Activated CD4-positive, alpha-beta T cell treated with anti-CD3 and anti-CD28 coated beads, Interleukin-10, Interleukin-2, amounts not matched to agents 100 ng/mL and 50 ng/mL, durations not matched to agents 16 hours and 8 hours (primary cell): ENCODE measurements around the gene GHR.
"Not testable (repeated sequence)": the region's sequence is repeated elsewhere in the genome, so short reads cannot be mapped to it uniquely, and the experiment has no call there.

Experiments used
- DNase-seq: peaks from one replicate; pipeline ENCODE4 v3.0.0-alpha.2; 2020

Gene GHR

GRCh38 chr5:42654645-42655044 lies 231.4 kb downstream of the GHR start:
- DNase-seq, result no peak

- no peak for DNase-seq
Measured at GRCh38 chr5:42655982-42656650, 232.9 kb downstream of the GHR start.

GRCh38 chr5:42656651-42657015 lies 233.4 kb downstream of the GHR start:
- no peak for DNase-seq

GRCh38 chr5:42659869-42660268 lies 236.6 kb downstream of the GHR start:
- not testable (repeated sequence) for DNase-seq

DNA sequence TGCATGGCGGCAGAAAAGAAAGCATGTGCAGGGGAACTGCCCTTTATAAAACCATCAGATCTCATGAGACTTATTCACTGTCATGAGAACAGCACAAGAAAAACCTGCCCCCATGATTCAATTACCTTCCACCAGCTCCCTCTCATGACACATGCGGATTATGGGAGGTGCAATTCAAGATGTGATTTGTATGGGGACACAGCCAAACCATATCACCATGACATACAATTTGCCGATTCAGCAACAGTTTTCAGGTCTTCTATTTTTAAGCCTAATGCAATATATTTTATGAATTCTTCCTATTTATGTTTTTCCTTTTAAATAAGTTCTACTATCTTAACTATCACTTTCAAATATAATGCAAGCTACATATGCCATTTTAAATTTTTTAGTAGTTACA lies 242.6 kb downstream of the GHR start:
- DNase-seq, result no peak

DNA sequence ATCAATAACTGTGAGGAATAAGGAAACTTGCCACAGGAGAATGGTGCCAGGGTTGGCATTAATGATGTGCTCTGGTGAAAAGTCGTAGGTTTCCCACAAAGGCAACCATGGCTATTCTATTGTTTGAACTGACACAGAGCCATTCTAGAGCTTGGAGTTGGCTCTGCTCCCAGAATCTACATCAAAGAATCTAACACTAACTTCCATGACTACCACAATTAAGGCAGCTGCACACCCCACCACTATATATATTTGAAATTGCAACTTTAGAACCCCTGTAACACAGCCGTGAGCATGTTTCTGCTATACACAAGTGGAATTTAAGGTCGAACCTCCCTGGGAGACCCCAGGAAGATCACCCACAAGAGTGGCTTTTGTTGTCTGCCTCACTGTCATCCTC lies 243.6 kb downstream of the GHR start:
- no peak for DNase-seq

- no peak for DNase-seq
Measured at GRCh38 chr5:42668254-42668653, 245.0 kb downstream of the GHR start.

GRCh38 chr5:42672925-42673324 lies 249.7 kb downstream of the GHR start:
- DNase-seq, result no peak

DNA sequence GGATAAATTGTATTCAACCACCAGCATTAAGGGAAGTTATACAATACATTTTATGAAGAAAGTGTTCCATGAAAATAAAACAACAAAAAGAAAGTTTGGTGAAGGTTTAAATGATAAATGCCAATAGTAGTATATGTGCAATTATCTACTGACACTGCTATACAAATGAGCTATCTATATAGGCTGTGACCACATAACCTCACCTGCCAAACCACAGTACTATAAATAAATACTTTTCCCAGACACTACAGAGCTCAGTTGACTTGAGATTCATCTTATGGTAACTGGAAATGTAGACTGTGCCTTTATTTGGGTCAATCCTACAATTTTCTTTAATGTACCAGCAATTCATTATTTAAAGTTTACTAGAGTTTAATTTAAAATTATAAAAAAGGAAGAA lies 252.4 kb downstream of the GHR start:
- no peak for DNase-seq

- no peak for DNase-seq
Measured at GRCh38 chr5:42676362-42676761, 253.1 kb downstream of the GHR start.

DNA sequence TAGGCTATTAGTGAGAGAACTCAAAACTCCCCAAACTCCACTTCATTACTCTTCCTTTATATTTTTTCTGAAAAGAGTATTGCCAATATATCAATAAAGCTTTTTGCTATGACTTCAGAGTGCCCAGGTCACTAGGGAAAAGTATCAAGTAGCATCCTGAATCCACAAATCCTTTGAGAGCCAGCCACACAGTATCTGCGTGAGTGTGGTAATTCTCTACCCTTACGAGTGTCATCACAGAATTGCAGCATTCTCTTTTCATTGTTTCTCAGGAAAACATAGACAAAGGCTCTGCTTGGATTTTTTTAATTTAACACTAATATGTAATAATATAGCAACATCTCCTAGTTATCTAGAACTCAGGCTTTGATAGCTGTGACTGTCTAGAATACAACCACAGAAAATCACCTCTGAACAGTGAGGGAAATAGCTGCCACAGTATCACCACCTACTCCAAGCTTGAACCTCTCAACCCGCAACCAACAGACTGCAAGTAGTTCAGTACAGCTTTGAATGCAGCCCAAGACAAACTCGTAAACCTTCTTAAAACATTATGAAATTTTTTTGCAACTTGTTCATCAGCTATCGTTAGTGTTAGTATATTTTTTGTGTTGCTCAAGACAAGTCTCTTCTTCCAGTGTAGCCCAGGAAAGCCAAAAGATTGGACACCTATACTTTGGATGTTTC lies 254.1 kb downstream of the GHR start:
- no peak for DNase-seq

GRCh38 chr5:42680046-42680445 lies 256.8 kb downstream of the GHR start:
- no peak for DNase-seq

GRCh38 chr5:42685078-42685477 lies 261.8 kb downstream of the GHR start:
- DNase-seq, result not testable (repeated sequence)

DNA sequence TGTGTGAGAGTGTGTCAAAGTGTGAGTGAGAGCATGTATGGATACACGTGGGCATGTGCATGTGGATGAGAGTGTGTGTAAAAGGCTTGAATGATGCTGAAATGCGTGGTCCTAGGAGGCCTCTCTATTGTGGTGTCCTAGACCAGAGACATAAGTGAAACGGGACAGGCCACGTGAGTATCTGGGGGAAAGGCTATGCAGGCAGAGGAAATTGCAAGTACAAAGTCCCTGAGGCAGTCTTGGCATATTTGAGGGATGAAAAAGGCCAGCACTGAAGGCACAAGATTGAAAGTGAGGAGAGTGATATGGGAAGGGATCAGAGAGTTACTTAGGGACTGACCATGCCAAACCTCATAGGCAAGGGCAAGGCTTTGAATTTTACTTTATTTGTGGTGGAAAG lies 266.2 kb downstream of the GHR start:
- no peak for DNase-seq

GRCh38 chr5:42691413-42691937 lies 268.2 kb downstream of the GHR start:
- no peak for DNase-seq

GRCh38 chr5:42701351-42702059 lies 278.3 kb downstream of the GHR start:
- no peak for DNase-seq

DNA sequence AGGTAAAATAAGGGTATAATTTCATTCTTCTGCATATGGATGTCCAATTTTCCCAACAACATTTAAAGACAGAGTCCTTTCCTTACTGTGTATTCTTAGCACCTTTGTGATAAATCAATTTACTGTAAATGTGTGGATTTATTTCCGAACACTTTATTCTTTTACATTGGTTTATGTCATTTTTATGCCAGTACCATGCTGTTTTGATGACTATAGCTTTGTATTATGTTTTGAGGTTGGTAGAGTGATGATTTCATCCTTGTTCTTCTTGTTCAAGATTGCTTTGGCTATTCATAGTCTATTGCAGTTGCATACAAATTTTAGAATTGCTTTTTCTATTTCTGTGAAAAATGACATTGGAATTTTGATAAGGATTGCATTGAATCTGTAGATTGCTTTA lies 280.0 kb downstream of the GHR start:
- no peak for DNase-seq

- DNase-seq, result no peak
Measured at GRCh38 chr5:42715785-42716184, 292.5 kb downstream of the GHR start.

GRCh38 chr5:42718591-42718990 lies 295.4 kb downstream of the GHR start:
- peak; percentile 73 for DNase-seq

GRCh38 chr5:42719034-42719433 lies 295.8 kb downstream of the GHR start:
- no peak for DNase-seq

GRCh38 chr5:42720251-42720650 lies 297.0 kb downstream of the GHR start:
- DNase-seq, result peak; percentile 43

DNA sequence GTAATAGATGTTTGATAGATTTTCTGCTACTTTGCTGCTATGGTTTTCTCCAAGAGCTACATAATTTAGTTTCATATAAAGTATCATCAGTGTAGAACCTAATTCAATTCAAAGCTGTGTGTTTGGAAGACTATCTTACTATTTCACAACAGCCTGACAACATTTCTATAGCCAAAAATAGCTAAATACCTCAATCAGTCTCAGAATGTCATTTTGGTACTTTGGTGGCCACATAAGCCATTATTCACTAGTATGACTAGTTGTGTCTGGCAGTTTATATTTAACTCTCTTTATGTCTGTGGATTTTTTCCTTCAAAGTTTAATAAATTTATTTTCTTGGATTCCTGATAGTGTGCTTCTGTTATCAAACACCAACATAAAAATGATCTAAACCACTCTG lies 298.2 kb downstream of the GHR start:
- DNase-seq, result no peak

- not testable (repeated sequence) for DNase-seq
Measured at GRCh38 chr5:42734531-42735058, 311.4 kb downstream of the GHR start.

- no peak for DNase-seq
Measured at GRCh38 chr5:42740920-42741319, 317.7 kb downstream of the GHR start.
